ENCODE results near the gene DICER1. TPM values are rescaled to one million over a fixed set of nuclear protein-coding genes. Genes with fewer than 3 reads are reported as not detected.
"Not testable (repeated sequence)": the region's sequence is repeated elsewhere in the genome, so short reads cannot be mapped to it uniquely, and the experiment has no call there.

Gene DICER1
- polyA plus RNA-seq, 4 donors: 43.5 to 65.5 (median 55.2) TPM

DNA sequence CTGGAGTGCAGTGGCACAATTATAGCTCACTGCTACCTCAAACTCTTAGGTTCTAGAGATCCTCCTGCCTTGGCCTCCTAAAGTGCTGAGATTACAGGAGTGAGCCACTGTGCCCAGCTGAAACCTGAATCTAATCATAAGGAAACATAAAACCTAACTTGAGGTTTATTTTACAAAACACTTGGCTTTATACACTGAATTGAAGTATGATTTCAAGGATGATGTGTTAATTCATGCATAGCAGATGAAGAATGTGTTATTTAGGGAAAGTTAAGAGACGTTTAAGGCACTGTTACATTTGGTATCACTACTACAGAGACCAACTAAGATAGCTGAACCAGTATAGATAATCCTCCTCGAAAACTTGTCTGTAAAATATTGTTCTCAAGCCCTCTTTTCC, 6.4 kb downstream of the DICER1 start:
- no peak for DNase-seq (ENCODE audit: low read depth in 4 of 4, low spot score in 2 of 4)

DNA sequence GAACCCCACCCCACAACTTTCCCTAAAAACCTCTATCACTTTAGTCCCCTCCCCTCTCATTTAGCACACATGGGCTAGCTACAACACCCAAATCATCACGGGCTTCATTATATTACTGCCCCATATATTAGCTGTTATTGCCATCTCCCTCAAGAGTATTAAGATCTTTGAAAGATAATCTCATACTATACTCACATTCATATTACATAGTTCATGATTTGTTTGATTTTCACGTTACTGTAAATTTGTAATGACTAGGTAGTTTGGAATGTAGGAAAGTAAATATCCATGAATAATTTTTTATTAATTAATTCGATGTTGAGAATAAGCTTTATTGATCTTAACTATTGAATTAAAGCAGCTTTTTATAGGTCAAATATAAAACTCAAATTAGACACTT, 7.9 kb downstream of the DICER1 start:
- no peak for DNase-seq (ENCODE audit: low read depth in 4 of 4, low spot score in 2 of 4)

DNA sequence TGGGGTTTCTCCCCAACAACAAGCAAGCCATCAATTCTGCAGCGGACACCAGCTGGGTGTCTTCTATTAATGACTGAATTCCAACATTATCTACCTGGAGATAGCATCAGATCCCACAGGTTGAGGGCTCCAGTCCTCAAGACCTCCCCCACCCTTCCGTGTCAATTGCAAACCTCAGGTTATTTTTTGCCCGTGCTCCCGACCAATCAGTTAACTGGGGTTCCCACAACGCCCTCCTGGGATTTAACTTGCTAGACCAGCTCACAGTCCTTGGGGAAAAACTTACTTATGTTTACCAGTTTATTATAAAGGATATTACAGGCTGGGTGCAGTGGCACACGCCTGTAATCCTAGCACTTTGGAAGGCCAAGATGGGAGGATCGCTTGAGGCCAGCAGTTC, 9.7 kb downstream of the DICER1 start:
- DNase-seq (ENCODE audit: low read depth in 4 of 4, low spot score in 2 of 4): no peak

DNA sequence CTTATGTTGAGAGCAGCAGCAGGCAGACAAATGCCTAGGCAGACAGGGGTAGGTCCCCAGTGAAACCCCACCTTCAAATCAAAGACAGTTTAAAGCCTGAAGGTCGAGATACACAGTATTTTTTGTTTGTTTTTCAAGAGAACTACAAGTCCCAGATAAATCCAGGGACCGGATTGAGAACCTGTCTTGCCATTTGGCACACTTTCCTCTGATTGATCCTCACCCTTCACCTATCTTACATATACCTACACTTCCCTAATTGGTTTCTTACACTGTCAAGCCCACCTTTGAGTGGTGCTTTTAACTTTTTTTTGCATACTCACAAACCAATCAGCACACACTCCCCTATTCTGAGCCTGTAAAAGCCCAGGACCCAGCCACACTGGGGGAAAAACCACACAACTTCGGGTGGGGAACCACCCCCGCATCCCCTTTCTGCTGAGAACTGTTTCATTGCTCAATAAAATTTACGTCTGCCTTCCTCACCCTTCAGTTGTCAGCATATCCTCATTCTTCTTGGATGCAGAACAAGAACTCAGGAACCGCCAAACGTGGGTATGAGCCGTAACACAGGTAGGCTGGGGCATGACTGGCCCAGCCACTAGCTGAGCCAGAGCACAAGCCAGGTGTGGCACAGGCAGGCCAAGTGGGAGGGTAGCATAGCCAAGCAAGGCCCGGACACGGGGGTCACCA, 11.1 kb downstream of the DICER1 start:
- no peak for DNase-seq (ENCODE audit: low read depth in 4 of 4, low spot score in 2 of 4)

DNA sequence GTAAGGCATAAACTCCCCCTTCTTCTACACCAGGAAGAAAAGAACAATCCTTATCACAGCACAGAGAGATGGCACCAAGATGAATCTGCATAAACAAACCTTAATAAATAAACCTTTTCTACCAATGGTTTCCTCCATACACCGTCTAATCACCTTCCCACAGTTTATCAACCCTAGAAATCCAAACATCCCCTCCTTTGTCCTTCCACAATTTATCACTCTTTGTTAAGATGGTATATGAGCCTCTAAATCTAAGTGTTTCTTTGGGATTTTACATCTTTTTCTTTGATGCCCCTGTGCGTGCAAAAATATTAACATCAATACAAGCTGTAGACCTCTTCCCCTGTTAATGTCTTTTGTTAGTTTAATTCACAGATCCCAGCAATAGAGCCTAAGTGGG, 12.5 kb downstream of the DICER1 start:
- DNase-seq (ENCODE audit: low read depth in 4 of 4, low spot score in 2 of 4): no peak

DNA sequence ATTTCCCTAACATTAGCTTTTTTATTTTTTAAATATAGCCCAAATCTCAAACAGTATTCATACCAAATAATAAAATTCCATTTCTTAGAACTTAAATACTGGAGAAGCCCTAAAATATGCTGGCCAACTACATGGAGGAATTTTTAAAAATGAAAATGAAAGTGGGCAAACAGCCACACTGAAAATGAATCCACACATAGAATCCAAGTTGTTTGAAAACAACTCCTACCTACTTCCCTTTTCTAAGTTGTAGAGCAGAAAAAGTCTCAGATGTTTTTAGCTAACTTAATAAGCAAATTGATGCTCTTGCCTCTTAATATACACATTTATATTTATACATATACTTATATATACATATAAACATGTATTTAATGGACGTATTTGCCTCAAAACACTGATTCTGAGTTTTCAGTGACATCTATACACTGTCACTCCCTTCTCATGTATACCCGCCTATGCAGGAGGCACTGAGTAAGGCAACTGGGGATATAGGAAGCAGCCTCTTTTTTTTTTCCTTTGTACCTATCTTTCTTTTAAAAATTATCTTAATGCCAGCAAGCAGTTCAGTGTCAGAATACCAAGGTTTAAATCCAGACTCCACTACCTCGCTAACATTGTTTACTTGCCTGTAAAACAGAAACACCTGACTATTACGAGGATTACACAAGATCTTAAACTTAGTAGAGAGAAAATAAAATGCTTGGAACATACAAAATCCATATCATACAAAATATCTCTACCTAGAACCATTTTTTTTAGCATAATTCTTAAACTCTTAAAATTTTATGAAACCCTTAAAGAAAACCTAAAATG, 13.3 kb downstream of the DICER1 start:
- no peak for DNase-seq (ENCODE audit: low read depth in 4 of 4, low spot score in 2 of 4)

DNA sequence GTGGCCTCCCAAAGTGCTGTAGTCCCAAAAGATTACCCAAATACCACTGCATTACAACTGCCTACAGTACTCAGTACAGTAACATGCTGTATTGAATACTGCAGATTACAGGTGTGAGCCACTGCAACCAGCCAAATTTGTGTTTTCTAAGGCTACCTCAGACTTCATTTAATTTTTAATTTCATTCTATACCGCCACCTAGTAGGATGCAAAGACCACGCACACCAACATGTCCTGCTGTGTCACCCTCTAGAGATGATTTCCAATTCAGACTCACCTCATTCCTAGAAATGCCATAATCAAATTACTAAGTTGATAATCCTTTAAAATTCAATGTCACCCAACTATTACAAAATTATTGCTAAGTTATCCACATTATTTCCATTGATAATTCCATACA, 15.1 kb downstream of the DICER1 start:
- no peak for DNase-seq (ENCODE audit: low read depth in 4 of 4, low spot score in 2 of 4)

DNA sequence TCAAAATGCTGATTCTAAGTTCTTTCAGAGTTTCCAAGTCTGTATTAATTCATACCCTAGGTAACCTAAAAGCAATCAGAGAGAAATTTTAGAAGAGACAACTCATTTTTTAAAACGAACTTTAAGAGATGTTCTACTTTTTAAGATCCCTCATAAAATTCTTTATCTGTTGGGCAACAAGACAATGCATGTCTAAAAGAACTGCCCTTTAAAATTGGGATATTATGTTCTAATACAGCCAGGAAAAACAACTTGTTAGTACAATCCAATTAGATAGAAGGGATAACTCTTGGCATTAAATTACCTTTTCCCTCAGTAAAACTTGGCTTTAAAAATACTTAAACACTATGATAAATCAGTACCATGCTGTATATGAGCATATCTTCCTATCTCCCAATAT, 15.6 kb downstream of the DICER1 start:
- DNase-seq (ENCODE audit: low read depth in 4 of 4, low spot score in 2 of 4): no peak

DNA sequence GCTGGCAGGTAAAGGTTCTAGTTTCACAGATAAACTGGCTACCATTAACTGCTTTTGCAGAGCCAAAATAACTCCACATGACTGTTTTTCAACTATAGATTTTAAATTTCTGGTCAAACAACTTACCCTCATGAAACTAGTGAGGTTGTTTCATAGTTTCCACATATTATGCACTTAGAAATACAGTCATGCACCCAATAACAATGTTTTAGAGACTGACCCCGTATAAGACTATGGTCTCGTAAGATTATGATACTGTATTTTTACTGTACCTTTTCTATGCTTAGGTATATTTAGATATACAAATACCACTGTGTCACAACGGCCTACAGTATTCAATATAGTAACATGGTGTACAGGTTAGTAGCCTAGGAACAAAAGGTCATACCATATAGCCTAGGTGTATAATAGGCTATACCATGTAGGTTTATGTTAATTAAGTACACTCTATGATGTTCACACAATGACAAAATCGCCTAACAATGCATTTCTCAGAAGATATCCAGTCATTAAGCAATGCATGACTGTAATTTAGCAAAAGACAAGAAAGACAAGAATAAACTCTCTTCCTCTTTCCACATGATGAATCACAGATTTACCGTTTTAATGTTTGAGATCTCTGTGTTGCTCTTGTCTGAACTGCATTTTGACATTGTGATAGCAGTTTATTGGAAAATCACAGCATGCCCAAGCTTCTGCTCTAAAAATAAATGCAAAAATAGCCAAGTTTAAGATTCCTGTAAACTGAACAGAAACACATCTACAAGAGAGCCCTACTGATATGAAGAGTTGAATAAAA, 17.1 kb downstream of the DICER1 start:
- DNase-seq (ENCODE audit: low read depth in 4 of 4, low spot score in 2 of 4): no peak

DNA sequence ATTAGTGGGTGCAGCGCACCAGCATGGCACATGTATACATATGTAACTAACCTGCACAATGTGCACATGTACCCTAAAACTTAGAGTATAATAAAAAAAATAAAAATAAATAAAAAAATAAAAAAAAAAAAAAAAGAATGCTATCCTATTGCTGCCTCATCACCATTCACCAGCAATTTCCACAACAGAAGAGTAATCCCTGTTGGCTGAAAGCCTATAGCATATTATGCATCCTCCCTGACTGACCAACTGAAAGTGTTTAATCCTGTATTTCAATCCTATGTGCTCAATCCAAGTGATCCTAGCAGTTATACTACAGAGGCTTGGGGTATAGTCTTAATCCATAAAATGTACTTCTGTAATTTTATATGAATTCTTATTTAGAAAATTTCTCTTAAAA, 18.5 kb downstream of the DICER1 start:
- no peak for DNase-seq (ENCODE audit: low read depth in 4 of 4, low spot score in 2 of 4)

DNA sequence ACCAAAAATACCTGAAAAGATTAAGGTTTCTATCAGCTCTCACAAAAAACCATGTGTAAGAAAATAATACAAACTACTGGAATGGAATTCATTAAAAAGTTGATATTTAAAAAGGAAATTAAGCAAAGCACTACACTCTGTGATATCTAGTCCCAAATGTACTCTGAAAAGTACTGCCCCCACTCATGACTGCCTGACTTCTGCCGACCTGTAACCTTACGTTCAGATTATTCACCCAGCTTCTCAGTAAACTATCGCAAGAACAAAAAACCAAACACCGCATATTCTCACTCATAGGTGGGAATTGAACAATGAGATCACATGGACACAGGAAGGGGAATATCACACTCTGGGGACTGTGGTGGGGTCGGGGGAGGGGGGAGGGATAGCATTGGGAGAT, 18.9 kb downstream of the DICER1 start:
- not testable (repeated sequence) for DNase-seq (ENCODE audit: low read depth in 4 of 4, low spot score in 2 of 4)

DNA sequence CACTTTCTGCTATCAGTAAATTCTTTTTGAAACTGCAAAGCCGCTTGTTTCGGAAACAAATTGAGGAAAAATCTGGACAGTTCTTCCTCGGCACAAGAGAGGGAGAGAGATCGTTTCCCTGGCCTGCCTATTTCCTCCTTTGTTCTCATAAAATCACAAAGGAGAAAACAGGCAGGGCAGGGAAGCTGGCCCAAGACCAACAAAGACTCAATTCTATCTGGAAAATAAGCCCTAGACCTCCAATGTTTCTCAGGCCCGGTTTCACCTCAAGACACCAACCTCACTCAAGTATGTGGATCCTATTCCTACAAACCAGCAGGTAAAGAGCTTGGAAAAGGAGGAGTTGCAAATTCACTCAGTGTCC, 19.5 kb downstream of the DICER1 start:
- no peak for DNase-seq (ENCODE audit: low read depth in 4 of 4, low spot score in 2 of 4)

DNA sequence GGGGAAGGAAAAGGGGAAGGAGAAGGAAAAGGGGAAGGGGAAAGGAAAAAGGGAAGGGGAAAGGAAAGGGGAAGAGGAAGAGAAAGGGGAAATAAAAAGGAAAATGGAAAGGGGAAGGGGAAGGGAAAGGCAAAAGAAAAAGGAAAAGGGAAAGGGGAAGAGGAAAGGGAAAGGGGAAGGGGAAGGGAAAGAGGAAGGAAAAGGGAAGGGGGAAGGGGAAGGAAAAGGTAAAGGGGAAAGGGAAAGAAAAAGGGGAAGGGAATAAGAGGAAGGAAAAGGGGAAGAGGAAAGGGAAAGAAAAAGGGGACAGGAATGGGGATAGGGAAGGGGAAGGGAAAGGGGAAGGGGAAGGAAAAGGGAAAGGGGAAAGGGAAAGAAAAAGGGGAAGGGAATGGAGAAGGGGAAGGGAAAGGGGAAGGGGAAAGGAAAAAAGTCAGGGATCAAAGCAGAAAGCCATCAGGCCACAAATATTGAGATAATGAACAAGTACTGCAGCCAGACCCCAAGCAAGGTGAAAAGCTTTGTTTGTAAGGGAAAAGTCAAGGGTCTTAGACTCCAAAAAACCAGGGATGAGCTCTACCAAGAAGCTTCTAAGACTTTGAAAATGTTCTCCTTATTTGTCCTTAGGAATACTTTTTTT, 20.0 kb downstream of the DICER1 start:
- DNase-seq (ENCODE audit: low read depth in 4 of 4, low spot score in 2 of 4): no peak

DNA sequence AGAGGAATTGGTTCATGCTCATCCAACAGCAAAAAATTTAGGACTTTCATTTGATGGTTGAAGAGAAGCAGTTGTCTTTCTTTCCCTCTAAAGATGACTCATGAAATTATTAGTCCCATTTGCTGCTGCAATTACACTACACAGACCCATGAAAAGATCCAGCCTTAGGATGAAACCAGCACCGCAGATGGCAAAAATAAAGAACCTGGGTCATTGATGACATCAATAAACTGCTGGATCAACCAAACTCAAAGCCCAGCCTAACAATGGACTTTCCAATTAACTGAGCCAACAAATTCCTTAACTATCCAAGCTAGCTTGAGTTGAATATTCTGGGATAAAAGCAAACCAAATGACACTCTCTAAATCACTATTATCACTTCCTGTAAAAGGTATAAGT, 20.7 kb downstream of the DICER1 start:
- DNase-seq (ENCODE audit: low read depth in 4 of 4, low spot score in 2 of 4): no peak

DNA sequence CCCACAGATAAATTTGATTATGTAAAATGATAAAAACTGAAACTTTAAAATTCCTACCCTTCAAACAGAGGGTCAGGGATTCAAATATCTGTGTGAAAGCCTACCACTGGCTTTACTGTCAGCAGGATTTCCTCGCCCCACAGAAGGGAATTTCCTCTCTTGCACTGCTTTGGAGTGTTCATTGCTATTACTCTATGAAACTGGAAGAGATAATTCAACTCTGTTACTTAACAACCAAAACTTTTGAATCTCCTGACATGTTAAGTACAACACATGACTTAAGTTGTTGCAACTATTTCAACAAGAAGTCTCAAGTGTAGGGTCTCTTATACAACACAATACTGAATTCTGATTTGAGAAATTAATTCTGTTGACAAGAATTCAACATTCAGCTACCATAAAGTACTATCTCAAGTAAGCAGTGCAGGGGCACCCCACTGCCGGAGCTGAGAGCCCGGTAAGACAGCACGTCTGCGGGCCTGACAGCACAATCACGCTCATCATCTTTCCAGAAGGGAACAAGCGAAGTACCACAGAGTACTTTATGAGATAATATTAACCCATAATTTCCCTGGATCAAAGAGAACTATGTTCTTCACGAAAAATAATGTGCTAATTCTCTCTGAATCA, 22.9 kb downstream of the DICER1 start:
- no peak for DNase-seq (ENCODE audit: low read depth in 4 of 4, low spot score in 2 of 4)

DNA sequence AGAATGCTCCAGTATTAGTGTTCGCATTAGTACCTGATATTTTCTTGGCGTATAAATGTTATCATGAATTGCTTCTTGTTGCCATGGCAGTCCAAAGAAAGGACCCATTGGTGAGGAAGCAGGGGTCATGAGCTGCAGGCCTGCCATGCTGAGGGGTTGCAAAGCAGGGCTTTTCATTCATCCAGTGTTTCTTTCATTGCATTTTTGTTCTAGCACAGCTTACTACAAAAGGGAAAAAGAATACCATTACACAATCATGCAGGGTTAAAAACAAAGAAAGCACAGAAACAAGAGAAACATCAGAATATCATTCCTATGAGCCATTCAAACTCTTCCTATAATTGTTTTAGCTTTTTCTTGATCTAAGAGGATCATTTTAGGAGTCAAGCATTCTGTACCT, 24.0 kb downstream of the DICER1 start:
- no peak for DNase-seq (ENCODE audit: low read depth in 4 of 4, low spot score in 2 of 4)

DNA sequence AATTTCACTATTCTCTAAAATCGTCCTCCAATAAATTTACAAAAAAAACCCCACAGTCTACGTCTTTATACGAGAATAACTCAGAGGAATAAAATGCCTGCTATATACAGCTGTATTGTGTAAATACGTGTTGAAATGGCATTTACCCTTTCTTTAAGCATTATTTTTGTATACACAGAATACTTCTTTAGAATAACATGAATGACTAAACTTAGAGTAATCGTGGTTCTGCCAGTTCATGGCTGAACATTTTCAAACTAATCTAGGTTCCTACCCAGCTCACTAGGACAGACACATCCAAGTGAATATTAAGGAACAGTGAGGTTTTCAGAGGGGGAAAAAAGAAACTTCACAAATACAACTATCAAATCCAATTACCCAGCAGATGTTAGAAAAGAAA, 24.6 kb downstream of the DICER1 start:
- no peak for DNase-seq (ENCODE audit: low read depth in 4 of 4, low spot score in 2 of 4)

DNA sequence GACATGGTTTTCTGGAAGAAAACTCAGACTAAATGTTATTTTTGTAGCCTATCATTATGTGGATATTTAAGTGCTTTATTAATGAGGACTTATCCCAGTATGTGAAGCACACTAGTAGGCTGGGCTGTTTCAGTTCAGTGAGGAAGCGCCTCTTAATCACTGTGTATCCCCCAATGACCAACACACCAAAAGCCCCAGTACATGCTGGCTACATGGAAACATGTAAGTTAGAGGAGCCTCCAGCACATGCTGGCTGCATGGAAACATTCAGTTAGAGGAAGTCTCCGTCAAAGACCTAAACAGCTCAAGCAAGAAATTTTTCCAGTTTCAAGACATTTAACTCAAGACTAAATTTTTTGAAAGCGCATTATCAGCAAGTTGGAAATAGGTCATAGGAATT, 26.8 kb downstream of the DICER1 start:
- DNase-seq (ENCODE audit: low read depth in 4 of 4, low spot score in 2 of 4): no peak

DNA sequence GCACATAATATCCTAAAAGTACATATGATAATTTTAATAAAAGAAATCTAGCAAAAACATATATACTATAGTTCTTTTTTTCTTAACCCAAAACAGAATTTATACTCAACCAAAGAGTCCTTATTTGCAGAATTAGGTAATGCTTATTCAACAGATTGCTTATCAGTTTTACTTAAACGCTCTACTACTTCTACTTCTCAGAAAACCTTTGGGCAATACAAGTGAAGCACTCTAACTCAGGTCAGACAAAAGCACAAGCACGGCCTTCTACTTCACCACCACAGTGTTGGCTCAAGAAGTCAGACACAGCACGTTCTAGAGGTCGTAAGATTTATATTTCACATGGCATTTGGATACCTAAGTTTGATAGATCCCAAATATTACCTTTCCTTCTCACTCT, 29.2 kb downstream of the DICER1 start:
- no peak for DNase-seq (ENCODE audit: low read depth in 4 of 4, low spot score in 2 of 4)

DNA sequence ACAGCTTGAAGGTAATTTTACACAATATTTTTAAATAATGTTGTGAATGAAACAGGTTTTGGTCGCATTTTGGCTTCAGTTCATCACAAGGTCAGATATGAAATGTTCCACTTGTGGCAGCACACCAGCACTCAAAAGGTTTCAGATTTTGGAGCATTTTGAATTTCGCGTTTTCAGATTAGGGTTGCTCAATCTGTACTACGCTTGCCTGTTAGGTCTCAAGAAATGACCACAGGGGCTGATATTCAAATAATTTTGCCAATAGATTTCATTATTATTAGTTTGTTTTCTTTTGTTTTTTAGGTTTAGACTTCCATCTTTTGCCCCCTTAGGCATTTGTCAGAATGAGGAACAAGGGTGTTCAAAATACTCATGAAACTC, 29.8 kb downstream of the DICER1 start:
- no peak for DNase-seq (ENCODE audit: low read depth in 4 of 4, low spot score in 2 of 4)

Data from left renal cortex interstitium (tissue), 4 donors.